ENCODE measurements around the gene HCN1.
"Not testable (repeated sequence)": the region's sequence is repeated elsewhere in the genome, so short reads cannot be mapped to it uniquely, and the experiment has no call there.

HCN1 gene

DNA sequence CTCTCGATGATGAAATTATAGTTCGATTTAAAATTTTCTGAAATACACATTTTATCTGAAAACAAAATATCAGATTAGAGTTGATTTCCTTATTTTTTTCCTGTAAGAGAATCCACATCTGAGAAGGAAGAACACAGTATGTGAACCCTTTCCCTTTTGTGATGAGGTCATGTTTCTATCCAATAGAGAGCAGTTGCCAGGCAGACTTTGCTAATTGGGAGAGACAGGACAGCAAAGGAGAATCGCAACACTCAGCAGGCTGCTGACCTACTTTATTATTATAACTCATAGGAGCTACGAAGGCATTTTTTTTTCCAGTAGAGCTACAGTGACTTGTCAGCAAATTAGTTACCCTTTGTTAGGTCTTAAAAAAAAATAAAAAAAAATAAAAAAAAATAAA lies 242.1 kb downstream of the HCN1 start:
- H3K27ac ChIP-seq (ENCODE audit: insufficient read depth, low read depth, low read length, poor library complexity, severe bottlenecking) = no peak overlapping the region
- H3K36me3 ChIP-seq (ENCODE audit: control insufficient read depth, insufficient read depth, low read length) = no peaks in the 10 kb centered on the region
- no peaks in the 10 kb centered on the region for H3K27me3 ChIP-seq (ENCODE audit: control insufficient read depth, insufficient read depth, low read length, poor library complexity, severe bottlenecking)
- no peak overlapping the region for H3K4me3 ChIP-seq (ENCODE audit: insufficient read depth, low read depth, low read length)
- H3K4me1 ChIP-seq (ENCODE audit: control insufficient read depth, insufficient read depth, low read length) = no peaks in the 10 kb centered on the region
- no peaks in the 10 kb centered on the region for H3K9me3 ChIP-seq (ENCODE audit: control insufficient read depth, low read length)
- WGBS, 2 experiments = 30 to 73% methylated on average over 1 to 4 of the region's 4 CpGs

DNA sequence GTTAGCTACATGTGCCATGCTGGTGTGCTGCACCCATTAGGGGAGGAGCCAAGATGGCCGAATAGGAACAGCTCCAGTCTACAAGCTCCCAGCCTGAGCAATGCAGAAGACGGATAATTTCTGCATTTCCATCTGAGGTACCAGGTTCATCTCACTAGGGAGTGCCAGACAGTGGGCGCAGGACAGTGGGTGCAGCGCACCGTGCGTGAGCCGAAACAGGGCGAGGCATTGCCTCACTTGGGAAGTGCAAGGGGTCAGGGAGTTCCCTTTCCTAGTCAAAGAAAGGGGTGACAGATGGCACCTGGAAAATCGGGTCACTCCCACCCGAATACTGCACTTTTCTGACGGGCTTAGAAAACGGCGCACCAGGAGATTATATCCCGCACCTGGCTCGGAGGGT lies 251.3 kb downstream of the HCN1 start:
- WGBS, 2 experiments = 93% methylated on average over 15 of the region's 15 CpGs
- not testable (repeated sequence) for H3K36me3 ChIP-seq (ENCODE audit: control insufficient read depth, insufficient read depth, low read length); H3K4me1 ChIP-seq (ENCODE audit: control insufficient read depth, insufficient read depth, low read length); H3K27ac ChIP-seq (ENCODE audit: insufficient read depth, low read depth, low read length, poor library complexity, severe bottlenecking); H3K27me3 ChIP-seq (ENCODE audit: control insufficient read depth, insufficient read depth, low read length, poor library complexity, severe bottlenecking); H3K9me3 ChIP-seq (ENCODE audit: control insufficient read depth, low read length); H3K4me3 ChIP-seq (ENCODE audit: insufficient read depth, low read depth, low read length)

DNA sequence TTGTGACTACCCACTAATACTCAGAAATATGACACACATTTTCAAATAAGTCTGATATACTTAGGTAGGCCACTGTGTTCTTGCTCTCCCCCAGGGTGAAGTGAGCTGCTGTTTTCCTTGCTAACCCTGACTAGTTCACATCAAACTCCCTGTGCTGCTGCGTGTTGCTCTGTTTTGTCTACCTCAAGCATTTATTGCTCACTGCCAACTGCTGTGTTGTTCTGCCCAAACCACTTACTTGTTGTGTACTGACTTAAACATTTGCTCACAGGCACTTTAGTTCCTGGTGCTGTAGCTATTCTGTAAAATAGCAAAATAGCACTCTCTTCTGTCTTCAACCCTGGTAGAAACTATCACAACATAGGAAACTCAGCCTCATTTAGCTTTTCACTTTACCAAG lies 255.7 kb downstream of the HCN1 start:
- H3K9me3 ChIP-seq (ENCODE audit: control insufficient read depth, low read length) = no peaks in the 10 kb centered on the region
- H3K36me3 ChIP-seq (ENCODE audit: control insufficient read depth, insufficient read depth, low read length) = no peaks in the 10 kb centered on the region
- no peaks in the 10 kb centered on the region for H3K4me1 ChIP-seq (ENCODE audit: control insufficient read depth, insufficient read depth, low read length)
- H3K27me3 ChIP-seq (ENCODE audit: control insufficient read depth, insufficient read depth, low read length, poor library complexity, severe bottlenecking) = no peaks in the 10 kb centered on the region
- WGBS, 2 experiments = 75% methylated on average over 1 of the region's 1 CpG
- H3K27ac ChIP-seq (ENCODE audit: insufficient read depth, low read depth, low read length, poor library complexity, severe bottlenecking) = no peak overlapping the region
- H3K4me3 ChIP-seq (ENCODE audit: insufficient read depth, low read depth, low read length) = no peak overlapping the region

DNA sequence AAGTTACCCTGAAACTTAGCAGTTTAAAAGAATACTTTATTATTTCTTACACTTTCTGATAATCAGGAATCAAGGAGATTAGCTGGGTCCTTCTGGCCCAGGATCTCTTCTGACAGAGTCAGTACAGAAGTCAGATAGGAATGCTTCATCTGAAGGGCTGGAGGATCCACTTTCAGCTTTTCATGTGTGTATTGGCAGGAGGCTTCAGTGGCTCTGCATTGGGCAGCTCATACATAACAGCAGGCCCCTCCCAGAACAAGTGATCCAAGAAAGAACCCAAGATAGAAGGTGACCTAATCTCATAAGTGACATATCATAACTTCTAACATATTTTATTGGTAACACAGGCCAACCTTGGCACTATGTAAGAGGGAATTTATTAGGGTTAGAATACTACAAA lies 258.4 kb downstream of the HCN1 start:
- Histone ChIP-seq H3K4me3 (ENCODE audit: insufficient read depth, low read depth, low read length) (no peak overlapping the region), H3K27me3 (ENCODE audit: control insufficient read depth, insufficient read depth, low read length, poor library complexity, severe bottlenecking) (no peaks in the 10 kb centered on the region)

DNA sequence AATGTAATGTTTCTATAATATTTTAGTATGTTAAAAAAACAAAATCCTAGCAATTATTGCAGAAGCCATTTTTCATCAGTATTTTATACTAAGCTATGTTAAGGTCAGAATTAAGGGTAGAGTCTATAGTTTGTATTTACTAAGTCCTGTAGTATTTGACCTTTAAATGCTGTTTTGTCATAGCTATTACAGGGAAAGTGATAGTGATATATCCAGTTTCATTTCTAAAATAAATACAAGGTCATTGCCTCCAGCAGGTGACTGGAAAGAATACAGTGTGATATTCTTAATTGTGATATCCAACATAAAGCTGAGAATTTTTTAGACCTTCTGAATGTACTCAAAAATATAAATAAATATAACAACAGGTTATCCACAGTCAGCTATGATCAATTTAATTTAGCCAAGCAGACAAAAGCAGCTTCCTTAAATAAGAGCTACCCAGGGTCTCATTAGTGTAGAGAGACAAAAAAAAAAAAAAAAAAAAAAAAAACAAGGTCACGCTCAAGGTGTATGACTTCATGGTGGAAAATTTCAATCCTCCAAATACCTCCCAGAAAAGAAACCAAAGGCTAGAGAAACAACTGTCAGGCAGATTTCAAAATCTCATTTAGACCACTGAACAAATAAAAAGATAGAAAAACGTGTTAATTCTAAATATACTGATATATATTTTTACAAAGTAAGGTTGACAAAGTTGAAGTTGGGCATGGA lies 278.7 kb downstream of the HCN1 start:
- 80% methylated on average over 1 of the region's 2 CpGs; no CpG with 5 or more reads in 1 of the 2 experiments for WGBS, 2 experiments
- Histone ChIP-seq H3K27me3 (ENCODE audit: control insufficient read depth, insufficient read depth, low read length, poor library complexity, severe bottlenecking) (no peaks in the 10 kb centered on the region), H3K36me3 (ENCODE audit: control insufficient read depth, insufficient read depth, low read length) (no peaks in the 10 kb centered on the region), H3K27ac (ENCODE audit: insufficient read depth, low read depth, low read length, poor library complexity, severe bottlenecking) (no peak overlapping the region), H3K9me3 (ENCODE audit: control insufficient read depth, low read length) (no peaks in the 10 kb centered on the region), H3K4me1 (ENCODE audit: control insufficient read depth, insufficient read depth, low read length) (no peaks in the 10 kb centered on the region), H3K4me3 (ENCODE audit: insufficient read depth, low read depth, low read length) (no peak overlapping the region)

More for the DNA sequence above, 258.4 kb downstream of the HCN1 start:
- Histone ChIP-seq H3K27ac (ENCODE audit: insufficient read depth, low read depth, low read length, poor library complexity, severe bottlenecking) (no peak overlapping the region), H3K36me3 (ENCODE audit: control insufficient read depth, insufficient read depth, low read length) (no peaks in the 10 kb centered on the region), H3K4me1 (ENCODE audit: control insufficient read depth, insufficient read depth, low read length) (no peaks in the 10 kb centered on the region), H3K9me3 (ENCODE audit: control insufficient read depth, low read length) (no peaks in the 10 kb centered on the region)

DNA sequence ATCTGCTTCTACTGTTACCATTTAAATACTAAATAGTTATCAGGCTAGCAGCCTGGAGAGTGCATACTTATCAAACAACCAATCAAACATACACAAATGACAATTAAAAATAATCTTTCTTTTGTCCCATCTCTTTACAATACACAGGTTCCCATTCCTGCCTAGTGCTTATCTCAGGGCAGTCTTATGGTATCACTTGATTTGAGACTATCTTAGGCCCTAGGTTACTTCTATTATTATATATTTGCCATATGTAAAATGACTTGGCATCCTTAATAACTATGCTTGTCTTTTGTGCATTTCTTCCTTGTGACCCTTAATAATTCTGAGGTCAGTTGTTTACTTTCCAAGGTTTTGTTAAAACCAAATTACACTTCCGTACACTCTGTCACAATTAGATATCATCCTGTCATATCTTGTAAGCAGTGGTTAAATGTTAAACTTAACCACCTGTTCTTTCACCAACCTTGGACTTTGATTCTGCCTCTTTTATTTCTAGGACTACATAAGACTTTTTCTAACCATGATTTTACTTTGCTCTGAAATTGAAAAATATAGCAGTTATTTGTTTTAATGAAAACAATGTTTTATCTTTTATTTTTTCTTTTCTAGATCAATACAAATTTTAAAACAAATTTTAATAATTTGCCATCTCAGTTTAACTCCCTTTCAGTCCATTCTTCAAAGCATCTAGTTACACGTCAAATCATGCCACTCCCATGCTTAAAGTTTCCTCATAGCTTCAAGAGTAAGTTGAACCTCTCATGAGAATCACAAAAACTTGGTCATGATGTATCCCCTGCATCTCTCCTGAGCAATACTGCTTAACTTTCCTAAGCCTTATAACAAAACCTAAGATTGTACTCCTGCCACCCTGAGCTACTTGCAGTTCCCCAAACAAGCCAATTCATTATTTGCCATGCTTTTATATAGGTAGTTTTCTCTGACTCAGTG lies 281.3 kb downstream of the HCN1 start:
- Histone ChIP-seq H3K27me3 (ENCODE audit: control insufficient read depth, insufficient read depth, low read length, poor library complexity, severe bottlenecking) (no peaks in the 10 kb centered on the region), H3K9me3 (ENCODE audit: control insufficient read depth, low read length) (no peaks in the 10 kb centered on the region), H3K4me1 (ENCODE audit: control insufficient read depth, insufficient read depth, low read length) (no peaks in the 10 kb centered on the region), H3K36me3 (ENCODE audit: control insufficient read depth, insufficient read depth, low read length) (no peaks in the 10 kb centered on the region), H3K4me3 (ENCODE audit: insufficient read depth, low read depth, low read length) (no peak overlapping the region), H3K27ac (ENCODE audit: insufficient read depth, low read depth, low read length, poor library complexity, severe bottlenecking) (no peak overlapping the region)
- 97 to 98% methylated on average over 2 of the region's 2 CpGs for WGBS, 2 experiments

DNA sequence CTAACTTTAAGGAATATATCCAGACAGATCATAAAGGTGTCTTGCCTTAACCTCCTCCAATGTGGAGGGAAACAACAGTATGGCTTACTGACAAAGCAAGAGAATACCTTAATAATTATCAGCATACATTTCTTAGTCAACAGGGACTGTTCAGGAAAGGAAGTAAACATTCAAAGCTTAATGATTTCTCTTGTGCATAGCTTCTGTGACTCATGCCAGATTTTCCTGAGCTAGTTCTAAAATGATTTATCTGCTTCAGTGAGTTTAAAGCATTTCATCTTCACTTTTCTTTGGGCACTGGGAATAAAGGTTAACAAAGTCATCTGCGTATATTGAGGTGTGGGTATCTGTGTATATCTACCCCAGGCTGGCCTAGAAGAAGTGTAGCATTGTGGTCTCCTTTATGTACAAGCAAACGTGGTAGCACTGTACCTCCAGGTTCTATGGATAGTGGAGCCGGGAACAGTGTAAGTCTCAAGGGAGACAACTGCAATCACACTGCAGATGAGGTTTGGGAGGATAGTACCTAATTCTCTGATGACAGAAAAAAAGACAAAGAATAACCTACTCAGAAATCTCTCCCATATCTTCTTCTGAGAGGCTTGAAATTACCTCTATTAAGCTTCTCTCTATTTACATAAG lies 284.1 kb downstream of the HCN1 start:
- 87 to 88% methylated on average over 3 of the region's 3 CpGs for WGBS, 2 experiments
- H3K27ac ChIP-seq (ENCODE audit: insufficient read depth, low read depth, low read length, poor library complexity, severe bottlenecking) = no peak overlapping the region
- H3K9me3 ChIP-seq (ENCODE audit: control insufficient read depth, low read length) = no peaks in the 10 kb centered on the region

DNA sequence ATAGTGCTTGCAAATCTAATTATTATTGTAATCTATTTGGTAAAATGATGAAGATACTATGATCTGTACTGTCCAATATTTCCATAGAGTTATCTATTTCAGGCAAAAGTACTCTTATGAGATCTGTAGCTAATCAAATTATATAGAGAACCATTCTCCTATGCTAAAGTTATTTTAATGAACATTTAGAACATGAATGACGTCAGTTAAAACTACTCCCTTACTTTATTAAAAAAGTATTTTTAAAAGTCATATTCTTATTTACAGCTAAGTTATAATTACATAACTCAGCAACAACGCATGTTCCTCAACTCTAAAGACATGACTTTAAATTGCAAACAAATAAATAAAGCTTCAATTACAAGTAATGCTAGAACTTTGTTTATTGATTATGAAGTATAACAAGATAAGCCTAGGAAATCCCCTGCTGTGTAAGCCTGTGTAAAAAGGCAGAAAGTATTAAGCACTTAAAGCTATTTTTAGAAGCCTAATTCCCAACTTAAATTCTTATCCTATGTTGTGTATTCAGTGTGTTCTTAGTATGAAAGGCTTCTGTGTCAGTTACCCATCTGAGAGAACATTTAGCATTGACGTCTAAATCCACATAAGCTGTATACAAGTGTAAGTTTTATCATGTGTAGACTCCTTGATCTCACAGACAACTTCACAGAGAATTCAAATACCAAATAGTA lies 285.7 kb downstream of the HCN1 start:
- Histone ChIP-seq H3K4me3 (ENCODE audit: insufficient read depth, low read depth, low read length) (no peak overlapping the region), H3K36me3 (ENCODE audit: control insufficient read depth, insufficient read depth, low read length) (no peaks in the 10 kb centered on the region), H3K9me3 (ENCODE audit: control insufficient read depth, low read length) (no peaks in the 10 kb centered on the region), H3K27me3 (ENCODE audit: control insufficient read depth, insufficient read depth, low read length, poor library complexity, severe bottlenecking) (no peaks in the 10 kb centered on the region), H3K4me1 (ENCODE audit: control insufficient read depth, insufficient read depth, low read length) (no peaks in the 10 kb centered on the region), H3K27ac (ENCODE audit: insufficient read depth, low read depth, low read length, poor library complexity, severe bottlenecking) (no peak overlapping the region)
- WGBS, 2 experiments = no CpG with 5 or more reads among the region's 3 CpGs

More for the DNA sequence above, 284.1 kb downstream of the HCN1 start:
- H3K4me1 ChIP-seq (ENCODE audit: control insufficient read depth, insufficient read depth, low read length) = no peaks in the 10 kb centered on the region
- H3K27me3 ChIP-seq (ENCODE audit: control insufficient read depth, insufficient read depth, low read length, poor library complexity, severe bottlenecking) = no peaks in the 10 kb centered on the region
- no peak overlapping the region for H3K4me3 ChIP-seq (ENCODE audit: insufficient read depth, low read depth, low read length)
- no peaks in the 10 kb centered on the region for H3K36me3 ChIP-seq (ENCODE audit: control insufficient read depth, insufficient read depth, low read length)

DNA sequence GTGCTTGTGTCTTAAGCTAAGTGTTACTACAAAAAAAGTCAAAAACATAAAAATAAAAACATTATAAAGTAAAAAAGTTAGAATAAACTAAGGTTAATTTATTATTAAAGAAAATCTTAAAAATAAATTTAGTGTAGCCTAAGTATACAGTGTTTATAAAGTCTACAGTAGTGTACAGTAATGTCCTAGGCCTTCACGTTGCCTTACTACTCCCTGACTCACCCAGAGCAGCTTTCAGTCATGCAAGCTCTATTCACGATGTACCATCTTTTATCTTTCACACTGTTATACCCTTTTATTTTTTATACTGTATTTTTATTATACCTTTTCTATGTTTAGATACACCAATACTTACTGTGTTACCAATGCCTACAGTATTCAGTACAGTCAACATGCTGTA lies 288.1 kb downstream of the HCN1 start:
- H3K27ac ChIP-seq (ENCODE audit: insufficient read depth, low read depth, low read length, poor library complexity, severe bottlenecking) = no peak overlapping the region
- peaks cover 4% of the 10 kb centered on the region for H3K4me1 ChIP-seq (ENCODE audit: control insufficient read depth, insufficient read depth, low read length)
- no peaks in the 10 kb centered on the region for H3K27me3 ChIP-seq (ENCODE audit: control insufficient read depth, insufficient read depth, low read length, poor library complexity, severe bottlenecking)
- H3K9me3 ChIP-seq (ENCODE audit: control insufficient read depth, low read length) = no peaks in the 10 kb centered on the region
- no peaks in the 10 kb centered on the region for H3K36me3 ChIP-seq (ENCODE audit: control insufficient read depth, insufficient read depth, low read length)
- no peak overlapping the region for H3K4me3 ChIP-seq (ENCODE audit: insufficient read depth, low read depth, low read length)
- WGBS, 2 experiments = 87 to 100% methylated on average over 2 of the region's 2 CpGs
